Stimulated activated naive B cell treated with anti-CD40 and anti-IgM and Interleukin-4, amounts not matched to agents 10 μg/mL and 1 μg/mL and 100 μg/mL, for 72 hours (primary cell): ENCODE measurements around the gene JUND.

Experiments
- ATAC-seq, 2 donors: fragments of 150-1000 bp; cut with Tn5 transposase; replicated peaks; 2 replicates each; pipeline ENCODE4 v1.10.0; 2021; ENCODE audit warnings: moderate library complexity in 1 of 2
- DNase-seq: peaks from one replicate; pipeline ENCODE4 v3.0.0; 2021
- H3K27ac Mint-ChIP-seq: one replicate; pipeline ENCODE4 v1.8.0; 2022; ENCODE audit warnings: mild to moderate bottlenecking, mixed read lengths
- H3K27me3 Mint-ChIP-seq, 2 donors: one replicate each; pipeline ENCODE4 v1.8.0; 2022; ENCODE audit warnings: mixed read lengths in 2 of 2
- H3K36me3 Mint-ChIP-seq, 2 donors: one replicate each; pipeline ENCODE4 v1.8.0; 2022; ENCODE audit warnings: mixed read lengths in 2 of 2, mild to moderate bottlenecking in 1 of 2
- H3K4me1 Mint-ChIP-seq, 2 donors: one replicate each; pipeline ENCODE4 v1.8.0; 2022; ENCODE audit warnings: mixed read lengths in 2 of 2, mild to moderate bottlenecking in 1 of 2
- H3K4me3 Mint-ChIP-seq, 2 donors: one replicate each; pipeline ENCODE4 v1.8.0; 2022; ENCODE audit warnings: mild to moderate bottlenecking in 2 of 2, mixed read lengths in 2 of 2, moderate library complexity in 1 of 2
- H3K9me3 Mint-ChIP-seq, 2 donors: one replicate each; pipeline ENCODE4 v1.8.0; 2022; ENCODE audit warnings: mixed read lengths in 2 of 2, mild to moderate bottlenecking in 1 of 2

The JUND gene

DNA sequence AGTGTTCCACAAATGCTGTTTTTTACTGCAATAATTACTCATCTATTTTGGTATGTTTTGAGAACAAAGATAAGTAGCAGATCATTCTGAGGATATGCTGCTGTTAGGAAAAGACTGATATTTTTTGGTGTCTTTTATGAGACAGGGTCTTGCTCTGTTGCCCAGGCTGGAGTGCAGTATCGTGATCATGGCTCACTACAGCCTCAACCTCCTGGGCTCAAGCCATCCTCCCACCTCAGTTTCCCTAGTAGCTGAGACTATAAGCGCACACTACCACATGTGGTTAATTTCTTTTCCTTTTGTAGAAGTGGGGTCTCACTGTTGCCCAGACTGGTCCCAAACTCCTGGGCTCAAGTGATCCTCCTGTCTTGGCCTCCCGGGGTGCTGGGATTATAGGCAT, 32.0 kb upstream of the JUND start:
- Mint-ChIP-seq H3K4me1 (peaks cover 18 to 36% of the 10 kb centered on the region in 2 donors), H3K27me3 (no peaks in the 10 kb centered on the region), H3K9me3 (no peaks in the 10 kb centered on the region), H3K36me3 (peaks cover 40 to 51% of the 10 kb centered on the region in 2 donors), H3K4me3 (no peak overlapping the region), H3K27ac (no peak overlapping the region)
- ATAC-seq (no peak), DNase-seq (no peak)

DNA sequence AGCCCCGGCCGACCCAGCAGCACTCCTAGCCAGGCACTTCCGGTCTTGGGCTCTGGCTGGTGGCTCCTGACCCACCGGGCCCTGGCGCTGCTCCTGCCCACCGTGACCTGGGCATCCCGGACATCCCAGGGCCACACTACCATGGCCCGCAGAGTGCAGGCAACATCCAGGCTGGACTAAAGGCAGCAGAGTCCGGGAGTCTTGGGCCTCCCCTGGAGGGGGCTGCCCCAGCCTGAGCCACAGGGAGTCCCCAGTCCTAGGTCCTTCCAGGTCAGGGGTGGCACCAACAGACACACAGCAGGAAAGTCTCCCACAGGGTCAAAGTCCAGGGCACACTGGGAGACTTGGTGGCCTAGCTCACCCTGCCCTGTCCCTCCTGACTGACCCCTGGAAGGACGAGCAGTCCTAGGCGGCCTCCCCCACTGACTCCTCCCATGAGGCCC, 30.7 kb upstream of the JUND start:
- peak overlapping the region; percentile 3 for H3K27ac Mint-ChIP-seq
- ATAC-seq (no peak), DNase-seq (no peak)
- H3K4me1 Mint-ChIP-seq, result peaks cover 21 to 33% of the 10 kb centered on the region in 2 donors
- peaks cover 2 to 5% of the 10 kb centered on the region in 2 donors for H3K9me3 Mint-ChIP-seq
- H3K36me3 Mint-ChIP-seq, result peaks cover 45 to 54% of the 10 kb centered on the region in 2 donors
- H3K4me3 Mint-ChIP-seq, result no peak overlapping the region
- H3K27me3 Mint-ChIP-seq, result no peaks in the 10 kb centered on the region

GRCh38 chr19:18311502-18312091, 30.2 kb upstream of the JUND start:
- H3K27ac Mint-ChIP-seq, result peak overlapping the region; percentile 3
- peaks cover 48 to 59% of the 10 kb centered on the region in 2 donors for H3K36me3 Mint-ChIP-seq
- H3K4me3 Mint-ChIP-seq, result no peak overlapping the region
- no peak for DNase-seq
- no peak for ATAC-seq
- H3K9me3 Mint-ChIP-seq, result peaks cover 2 to 5% of the 10 kb centered on the region in 2 donors
- peaks cover 25 to 38% of the 10 kb centered on the region in 2 donors for H3K4me1 Mint-ChIP-seq
- H3K27me3 Mint-ChIP-seq, result no peaks in the 10 kb centered on the region

- Mint-ChIP-seq H3K4me3 (no peak overlapping the region), H3K36me3 (peaks cover 53 to 62% of the 10 kb centered on the region in 2 donors), H3K27ac (no peak overlapping the region), H3K9me3 (peaks cover 2 to 5% of the 10 kb centered on the region in 2 donors), H3K27me3 (no peaks in the 10 kb centered on the region), H3K4me1 (peaks cover 27 to 38% of the 10 kb centered on the region in 2 donors)
- ATAC-seq (no peak), DNase-seq (no peak)
Observed at GRCh38 chr19:18310966-18311365, 29.5 kb upstream of the JUND start.

GRCh38 chr19:18310118-18310909, 28.9 kb upstream of the JUND start:
- Mint-ChIP-seq H3K9me3 (peaks cover 2 to 5% of the 10 kb centered on the region in 2 donors), H3K27me3 (no peaks in the 10 kb centered on the region), H3K36me3 (peaks cover 55 to 58% of the 10 kb centered on the region in 2 donors), H3K27ac (peak overlapping the region; percentile 62), H3K4me1 (peaks cover 25 to 39% of the 10 kb centered on the region in 2 donors), H3K4me3 (no peak overlapping the region)
- no peak for DNase-seq
- no peak for ATAC-seq

DNA sequence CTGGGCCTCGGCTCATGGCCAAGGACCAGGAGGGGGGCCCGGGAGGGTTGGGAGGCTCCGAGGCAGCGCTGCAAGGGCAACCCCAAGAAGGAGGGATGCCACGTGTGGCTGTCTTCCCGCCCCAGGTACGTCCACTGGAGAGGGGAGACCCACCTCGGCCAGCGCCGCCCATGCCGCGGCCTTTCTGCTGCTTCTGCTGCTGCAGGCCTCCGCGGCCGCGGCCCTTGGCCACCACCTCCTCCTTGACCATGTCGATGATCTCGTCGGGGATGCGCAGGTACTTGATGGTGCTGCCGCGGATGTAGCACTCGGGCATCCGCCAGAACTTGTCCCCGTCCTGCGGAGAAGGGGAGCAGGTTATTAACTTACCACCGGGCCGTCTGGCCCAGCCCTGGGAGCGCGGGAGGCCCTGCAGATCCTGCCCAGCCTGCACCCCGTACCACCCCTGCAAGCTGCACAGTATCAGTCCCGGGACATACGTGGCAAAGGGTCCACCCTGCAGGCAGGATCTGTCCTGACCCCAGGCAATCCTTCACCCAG, 28.2 kb upstream of the JUND start:
- ATAC-seq, result no peak
- H3K4me3 Mint-ChIP-seq, result no peak overlapping the region
- no peak for DNase-seq
- no peak overlapping the region for H3K27ac Mint-ChIP-seq
- H3K4me1 Mint-ChIP-seq, result peaks cover 31 to 46% of the 10 kb centered on the region in 2 donors
- peaks cover 2 to 5% of the 10 kb centered on the region in 2 donors for H3K9me3 Mint-ChIP-seq
- peaks cover 50 to 57% of the 10 kb centered on the region in 2 donors for H3K36me3 Mint-ChIP-seq
- H3K27me3 Mint-ChIP-seq, result no peaks in the 10 kb centered on the region

GRCh38 chr19:18308948-18309325, 27.5 kb upstream of the JUND start:
- DNase-seq, result no peak
- H3K27me3 Mint-ChIP-seq, result no peaks in the 10 kb centered on the region
- H3K4me1 Mint-ChIP-seq, result peaks cover 37 to 53% of the 10 kb centered on the region in 2 donors
- peaks cover 2 to 5% of the 10 kb centered on the region in 2 donors for H3K9me3 Mint-ChIP-seq
- H3K4me3 Mint-ChIP-seq, result peak overlapping the region in 1 of 2 donors; percentile 56
- H3K36me3 Mint-ChIP-seq, result peaks cover 46 to 51% of the 10 kb centered on the region in 2 donors
- ATAC-seq, result no peak
- H3K27ac Mint-ChIP-seq, result no peak overlapping the region

DNA sequence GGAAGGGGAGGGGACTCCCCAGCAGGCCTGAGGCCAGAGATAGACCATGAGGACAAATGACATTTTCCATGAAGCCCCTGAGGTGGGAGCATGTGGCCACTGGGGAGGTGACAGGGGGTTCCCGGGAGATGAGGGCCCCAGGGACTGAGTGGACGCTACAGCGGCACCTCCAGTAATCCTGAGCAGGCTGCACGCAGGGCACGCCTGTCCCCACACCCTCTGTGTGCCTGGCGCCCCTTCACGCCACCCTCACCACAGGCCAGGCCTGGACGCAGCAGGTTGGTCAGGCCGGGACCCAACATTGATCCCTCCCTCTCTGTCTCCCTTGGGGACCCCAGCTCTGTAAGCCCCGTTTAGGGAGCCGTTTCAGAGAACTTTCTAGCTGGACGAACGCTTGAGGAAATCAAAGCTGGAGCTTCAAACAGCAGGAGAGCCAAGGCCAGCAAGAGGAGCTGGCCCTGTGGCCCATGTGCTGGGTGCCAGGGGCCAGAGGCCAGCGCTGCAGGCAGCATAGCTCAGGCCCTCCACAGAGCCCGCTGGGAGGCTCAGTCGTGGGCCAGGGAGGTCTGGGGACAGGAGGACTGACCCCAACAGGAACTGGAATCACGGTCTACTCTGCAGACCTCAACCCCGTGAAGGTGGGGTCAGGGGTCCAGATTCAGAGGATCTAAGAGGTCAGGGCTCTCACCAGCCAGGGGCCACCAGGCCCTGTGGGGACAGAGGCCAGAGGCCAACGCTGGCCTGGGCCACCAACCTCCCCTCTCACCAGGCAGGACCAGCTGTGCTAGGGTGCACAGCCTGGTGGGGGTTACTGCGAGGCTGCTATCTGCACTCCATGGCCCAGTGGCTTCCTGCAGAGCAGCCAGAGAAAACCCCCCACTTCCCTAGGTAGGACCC, 26.9 kb upstream of the JUND start:
- no peak for DNase-seq
- H3K4me1 Mint-ChIP-seq, result peaks cover 42 to 59% of the 10 kb centered on the region in 2 donors
- no peak for ATAC-seq
- H3K36me3 Mint-ChIP-seq, result peaks cover 48 to 55% of the 10 kb centered on the region in 2 donors
- peak overlapping the region; percentile 37 for H3K27ac Mint-ChIP-seq
- peak overlapping the region in 1 of 2 donors; percentile 56 for H3K4me3 Mint-ChIP-seq
- H3K9me3 Mint-ChIP-seq, result peaks cover 2 to 5% of the 10 kb centered on the region in 2 donors
- H3K27me3 Mint-ChIP-seq, result no peaks in the 10 kb centered on the region

- Mint-ChIP-seq H3K27ac (peak overlapping the region; percentile 99), H3K4me3 (peak overlapping the region; percentile 67 to 73), H3K9me3 (peaks cover 2 to 5% of the 10 kb centered on the region in 2 donors), H3K36me3 (peaks cover 41 to 48% of the 10 kb centered on the region in 2 donors), H3K27me3 (no peaks in the 10 kb centered on the region), H3K4me1 (peaks cover 41 to 61% of the 10 kb centered on the region in 2 donors)
- DNase-seq, result no peak
- no peak for ATAC-seq
Observed at GRCh38 chr19:18307271-18307681, 25.9 kb upstream of the JUND start.

DNA sequence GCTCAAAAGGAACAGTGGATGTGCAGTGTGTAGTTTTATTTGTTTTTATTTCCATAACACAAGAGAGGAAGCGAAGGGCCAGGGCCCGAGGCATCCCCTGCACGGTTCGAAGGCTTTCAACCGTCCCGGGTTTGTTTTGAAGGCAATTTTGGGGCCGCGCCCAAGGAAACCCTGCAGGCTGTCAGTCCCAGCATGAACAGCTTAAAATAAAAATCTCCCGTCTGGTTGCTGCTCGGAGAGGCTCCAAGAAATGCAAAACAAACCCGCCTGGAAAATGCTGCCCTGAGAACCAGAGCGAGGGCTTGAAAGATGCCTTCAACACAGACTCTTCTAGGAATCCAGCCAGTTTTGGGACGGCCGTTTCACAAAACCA, 25.5 kb upstream of the JUND start:
- peaks cover 41 to 47% of the 10 kb centered on the region in 2 donors for H3K36me3 Mint-ChIP-seq
- peaks cover 41 to 62% of the 10 kb centered on the region in 2 donors for H3K4me1 Mint-ChIP-seq
- no peak for ATAC-seq

GRCh38 chr19:18306209-18306887, 24.9 kb upstream of the JUND start:
- Mint-ChIP-seq H3K4me3 (peak overlapping the region; percentile 39 to 67), H3K9me3 (peaks cover 2 to 5% of the 10 kb centered on the region in 2 donors), H3K27ac (peak overlapping the region; percentile 99), H3K4me1 (peaks cover 44 to 68% of the 10 kb centered on the region in 2 donors), H3K27me3 (no peaks in the 10 kb centered on the region), H3K36me3 (peaks cover 40 to 43% of the 10 kb centered on the region in 2 donors)
- DNase-seq (no peak), ATAC-seq (no peak)

More for the DNA sequence above, 25.5 kb upstream of the JUND start:
- Mint-ChIP-seq H3K27me3 (no peaks in the 10 kb centered on the region), H3K9me3 (peaks cover 2 to 5% of the 10 kb centered on the region in 2 donors), H3K4me3 (peak overlapping the region; percentile 67 to 73), H3K27ac (peak overlapping the region; percentile 99)
- DNase-seq, result no peak

GRCh38 chr19:18304458-18305310, 23.3 kb upstream of the JUND start:
- H3K4me1 Mint-ChIP-seq, result peaks cover 44 to 69% of the 10 kb centered on the region in 2 donors
- ATAC-seq, result peak; percentile 79 to 80
- H3K27me3 Mint-ChIP-seq, result no peaks in the 10 kb centered on the region
- peak overlapping the region; percentile 99 for H3K27ac Mint-ChIP-seq
- DNase-seq, result peak; percentile 90
- peaks cover 30 to 31% of the 10 kb centered on the region in 2 donors for H3K36me3 Mint-ChIP-seq
- H3K9me3 Mint-ChIP-seq, result peaks cover 2 to 5% of the 10 kb centered on the region in 2 donors
- H3K4me3 Mint-ChIP-seq, result peak overlapping the region; percentile 80 to 81

GRCh38 chr19:18304208-18304457, 22.7 kb upstream of the JUND start:
- peaks cover 29 to 30% of the 10 kb centered on the region in 2 donors for H3K36me3 Mint-ChIP-seq

More at GRCh38 chr19:18304208-18304457, 22.7 kb upstream of the JUND start:
- no peaks in the 10 kb centered on the region for H3K27me3 Mint-ChIP-seq
- DNase-seq (no peak), ATAC-seq (peak in 1 of 2 donors; percentile 5)
- H3K4me3 Mint-ChIP-seq, result peak overlapping the region; percentile 80 to 81
- H3K9me3 Mint-ChIP-seq, result peaks cover 2 to 5% of the 10 kb centered on the region in 2 donors
- peaks cover 44 to 73% of the 10 kb centered on the region in 2 donors for H3K4me1 Mint-ChIP-seq
- H3K27ac Mint-ChIP-seq, result peak overlapping the region; percentile 99
